Left renal pelvis (tissue), 4 donors: ENCODE measurements around the gene DAB2IP. TPM values are rescaled to one million over a fixed set of nuclear protein-coding genes. Genes with fewer than 3 reads are reported as not detected.

ENCODE experiments used
- DNase-seq, 4 donors: peaks; one replicate each; pipeline ENCODE4 v3.0.0-alpha.2; 2013; ENCODE audit warnings: low read depth in 4 of 4, low spot score in 3 of 4
- polyA plus RNA-seq, 4 donors: library from polyadenylated mRNA; unstranded; fragments of 120-200 nt; gene quantifications; one replicate each; pipeline ENCODE4 v1.2.1, GENCODE V29; 2013; ENCODE audit not compliant: insufficient read length in 4 of 4

The DAB2IP gene
- polyA plus RNA-seq, 4 donors = 33.4 to 43.9 (median 39.6) TPM

DNA sequence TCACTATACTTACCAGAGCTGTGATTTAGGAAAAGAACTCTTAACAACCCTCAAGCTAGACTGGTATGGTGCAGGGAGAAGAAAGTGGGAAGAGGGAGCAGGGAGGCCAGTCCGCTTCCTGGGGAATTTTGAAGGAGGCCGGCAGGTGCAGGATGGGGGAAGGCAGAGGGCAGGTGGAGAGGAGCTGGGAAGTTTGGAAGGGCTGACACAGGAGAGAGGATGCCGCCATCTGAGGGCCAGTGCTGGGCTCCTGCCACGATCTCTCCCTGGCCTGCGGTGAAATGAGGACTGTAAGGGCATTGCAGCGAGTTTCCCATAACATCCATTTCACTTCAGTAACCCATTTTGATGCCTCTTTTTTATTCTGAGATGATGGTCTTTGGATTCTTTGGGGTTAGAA, 8.9 kb downstream of the DAB2IP start:
- DNase-seq = no peak

DNA sequence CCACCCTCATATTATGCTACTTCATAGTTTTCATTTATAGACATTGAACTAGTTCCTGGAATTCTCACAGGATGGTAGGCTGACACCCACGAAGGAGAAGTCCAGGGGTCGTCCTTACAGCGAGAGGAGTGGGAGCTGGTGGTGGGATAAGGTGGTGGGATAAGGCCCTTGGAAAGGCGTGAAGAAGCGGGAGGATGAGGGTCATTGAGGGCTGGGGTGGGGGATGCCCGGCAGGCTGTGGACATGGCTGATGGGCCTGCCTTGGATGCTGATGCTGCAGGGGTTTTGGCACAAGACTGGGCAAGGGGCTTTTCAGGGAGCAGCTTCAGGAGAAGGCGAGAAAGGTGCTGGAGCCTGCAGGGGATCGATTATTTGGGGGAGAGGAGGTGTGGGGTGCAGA, 9.4 kb downstream of the DAB2IP start:
- no peak for DNase-seq

DNA sequence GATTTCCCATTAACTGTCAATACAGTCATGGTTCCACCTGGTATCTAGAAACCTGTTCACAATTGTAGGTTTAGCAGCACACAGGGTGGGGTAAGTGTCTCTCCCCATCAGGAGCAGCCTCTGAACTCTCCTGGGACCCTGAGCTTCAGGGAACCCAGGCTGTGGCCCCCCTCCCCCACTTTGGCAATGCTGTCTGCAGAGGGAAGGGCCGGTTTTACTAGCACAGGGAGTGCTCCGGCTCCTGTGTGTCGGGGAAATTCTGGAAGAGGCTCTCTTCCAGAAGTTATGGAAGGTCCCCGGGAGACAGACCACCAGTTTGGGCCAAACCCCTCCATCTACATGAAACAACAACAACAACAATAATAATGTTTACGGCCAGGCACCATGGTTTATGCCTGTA, 9.9 kb downstream of the DAB2IP start:
- DNase-seq = no peak

GRCh38 chr9:121662359-121662758, 10.9 kb downstream of the DAB2IP start:
- no peak for DNase-seq

DNA sequence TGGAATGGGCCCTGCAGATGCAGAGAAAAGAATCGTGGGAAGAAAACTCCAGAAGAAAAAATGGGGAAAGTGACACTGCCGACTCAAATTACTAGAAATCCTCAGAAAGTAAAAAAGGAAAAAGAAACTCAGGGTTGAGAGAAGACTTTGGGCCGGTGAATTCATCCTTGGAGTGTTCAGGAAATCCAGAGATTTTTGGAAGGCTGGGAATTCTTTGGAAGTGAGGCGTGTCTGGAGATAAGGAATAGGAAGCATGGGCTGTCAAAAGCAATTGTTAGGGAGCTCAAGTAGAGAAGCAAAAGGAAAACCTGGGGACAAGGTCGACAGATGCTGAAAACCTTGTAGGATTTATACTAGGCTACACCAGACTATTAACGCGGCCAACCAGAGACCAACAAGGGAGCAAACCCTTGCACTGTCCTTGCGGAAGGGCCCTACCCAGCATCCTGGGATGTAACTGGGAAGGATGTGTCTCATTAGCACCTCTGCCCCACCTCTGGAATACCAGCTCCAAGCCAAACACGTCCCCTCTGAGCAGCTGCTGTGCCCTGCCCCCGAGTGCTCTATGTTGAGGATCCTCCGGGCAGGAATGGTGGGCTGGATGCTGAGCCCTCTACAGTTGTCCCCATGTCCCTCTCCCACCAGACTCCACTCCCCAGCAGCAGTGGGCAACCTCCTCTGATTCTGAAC, 11.6 kb downstream of the DAB2IP start:
- DNase-seq = no peak

DNA sequence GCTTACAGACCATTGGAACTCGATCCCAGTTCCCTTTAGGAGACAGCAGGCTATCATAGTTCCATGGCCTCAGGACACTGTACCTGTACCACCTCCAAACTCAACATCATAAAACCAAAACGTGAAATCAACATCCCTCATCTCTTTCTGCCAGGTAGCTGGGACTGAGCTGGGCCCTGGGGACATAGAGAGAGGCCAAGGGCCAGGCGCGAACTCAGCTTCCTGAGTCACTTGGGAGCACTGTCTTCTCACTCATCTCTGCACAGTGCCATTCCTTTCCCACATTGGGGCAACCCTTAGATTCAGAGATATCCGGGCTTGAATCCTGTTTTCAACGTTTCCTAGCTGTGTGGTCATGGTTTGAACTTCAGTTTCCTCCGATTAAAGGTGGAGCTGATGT, 12.2 kb downstream of the DAB2IP start:
- DNase-seq = no peak

DNA sequence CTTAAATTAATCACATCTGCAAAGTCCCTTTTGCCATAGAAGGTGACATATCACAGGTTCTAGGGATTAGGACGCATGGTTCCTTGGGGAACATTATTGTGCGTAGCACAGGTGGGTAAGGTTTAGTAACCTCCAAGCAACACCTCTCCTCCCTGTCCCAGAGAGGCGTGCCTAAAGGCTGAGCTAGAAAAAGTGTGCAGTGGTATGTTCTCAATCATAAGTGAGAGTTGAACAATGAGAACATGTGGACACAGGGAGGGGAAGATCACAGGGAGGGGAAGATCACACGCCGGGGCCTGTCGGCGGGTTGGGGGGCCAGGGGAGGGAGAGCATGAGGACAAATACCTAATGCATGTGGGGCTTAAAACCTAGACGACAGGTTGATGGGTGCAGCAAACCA, 14.9 kb downstream of the DAB2IP start:
- no peak for DNase-seq

DNA sequence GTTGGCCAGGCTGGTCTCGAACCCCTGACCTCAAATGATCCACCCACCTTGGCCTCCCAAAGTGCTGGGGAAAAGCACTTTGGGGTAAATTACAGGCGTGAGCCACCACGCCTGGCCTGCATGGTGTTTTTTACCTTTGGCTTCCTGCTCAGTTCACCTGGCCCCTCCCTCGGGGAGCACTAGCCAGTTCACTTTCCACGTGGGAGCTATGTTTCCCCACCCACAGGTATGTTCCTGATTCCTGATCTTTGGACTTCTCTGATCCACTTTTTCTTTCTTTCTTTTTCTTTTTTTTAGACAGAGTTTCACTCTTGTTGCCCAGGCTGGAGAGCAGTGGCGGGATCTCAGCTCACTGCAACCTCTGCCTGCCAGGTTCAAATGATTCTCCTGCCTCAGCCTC, 15.8 kb downstream of the DAB2IP start:
- DNase-seq = no peak

DNA sequence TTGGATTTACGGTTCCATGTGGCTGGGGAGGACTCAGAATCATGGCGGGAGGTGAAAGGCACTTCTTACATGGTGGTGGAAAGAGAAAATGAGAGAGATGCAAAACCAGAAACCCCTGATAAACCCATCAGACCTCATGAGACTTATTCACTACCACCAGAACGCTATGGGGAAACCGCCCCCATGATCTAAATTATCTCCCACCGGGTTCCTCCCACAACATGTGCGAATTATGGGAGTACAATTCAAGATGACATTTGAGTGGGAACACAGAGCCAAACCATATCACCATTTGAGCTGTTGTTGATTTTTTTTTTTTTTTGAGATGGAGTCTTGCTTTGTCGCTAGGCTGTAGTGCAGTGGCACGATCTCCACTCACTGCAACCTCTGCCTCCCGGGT, 16.5 kb downstream of the DAB2IP start:
- no peak for DNase-seq

DNA sequence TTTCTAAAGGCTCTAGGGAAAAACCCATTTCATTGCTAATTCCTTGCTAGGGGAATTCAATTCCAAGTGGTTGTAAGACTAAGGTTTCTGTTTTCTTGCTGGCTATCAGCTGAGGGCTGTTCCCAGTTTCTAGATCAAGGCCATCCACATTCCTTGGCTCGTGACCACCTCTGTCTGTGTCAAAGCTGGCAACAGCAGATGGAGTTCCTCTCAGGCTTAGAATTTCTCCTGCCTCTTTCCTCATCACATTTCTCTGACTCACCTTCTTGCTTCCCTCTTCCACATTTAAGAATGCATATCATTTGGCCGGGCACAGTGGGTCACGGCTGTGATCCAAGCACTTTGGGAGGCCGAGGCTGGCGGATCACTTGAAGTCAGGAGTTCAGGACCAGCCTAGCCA, 19.0 kb downstream of the DAB2IP start:
- DNase-seq = no peak

DNA sequence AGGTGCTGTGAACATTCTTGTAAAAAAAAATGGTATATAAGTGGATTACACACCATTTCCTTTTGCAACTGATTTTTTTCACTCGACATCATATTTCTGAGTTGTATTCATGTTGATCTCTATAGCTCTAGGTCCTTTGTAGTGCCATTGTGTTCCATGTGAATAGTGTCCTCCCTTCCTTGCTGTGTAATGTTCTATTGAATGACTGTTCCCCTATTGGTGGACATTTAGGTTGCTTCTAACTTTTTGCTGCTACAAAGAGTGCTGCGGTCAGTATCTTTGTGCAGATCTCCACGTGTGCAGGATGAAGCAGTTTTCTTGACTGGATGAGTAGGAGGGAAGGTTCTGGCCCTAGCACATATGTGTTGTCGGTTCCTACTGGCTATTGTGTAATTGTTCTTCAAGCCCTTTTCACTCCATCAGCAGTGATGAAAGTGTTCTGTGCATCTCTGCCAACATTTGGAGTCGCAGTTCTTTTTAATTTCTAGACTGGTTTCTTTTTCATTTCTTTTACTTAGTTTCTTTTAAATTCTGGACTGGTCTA, 20.2 kb downstream of the DAB2IP start:
- DNase-seq = no peak

DNA sequence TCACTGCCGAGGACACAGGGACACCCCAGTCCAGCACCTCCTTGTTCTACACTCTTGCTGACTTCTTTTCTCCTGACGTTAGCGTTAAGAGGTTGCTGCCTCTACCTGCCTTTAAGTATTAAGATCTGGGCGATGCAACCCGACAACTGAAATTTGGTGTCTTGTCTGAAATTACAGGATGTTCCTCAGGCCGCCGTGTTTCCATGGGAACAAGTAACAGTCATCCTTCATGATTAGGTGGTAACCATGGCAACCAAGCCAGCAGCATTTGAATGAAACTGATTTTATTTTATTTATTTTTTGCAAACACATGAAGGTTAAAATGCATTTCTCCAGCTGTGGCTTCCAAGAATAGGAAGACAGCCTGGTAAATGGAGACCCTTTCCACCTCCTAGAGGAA, 20.8 kb downstream of the DAB2IP start:
- no peak for DNase-seq

GRCh38 chr9:121672986-121673385, 21.6 kb downstream of the DAB2IP start:
- DNase-seq = no peak

- no peak for DNase-seq
These were observed 22.1 kb downstream of the DAB2IP start for GRCh38 chr9:121673576-121673975.

- DNase-seq = no peak
These were observed 22.6 kb downstream of the DAB2IP start for GRCh38 chr9:121674017-121674416.

DNA sequence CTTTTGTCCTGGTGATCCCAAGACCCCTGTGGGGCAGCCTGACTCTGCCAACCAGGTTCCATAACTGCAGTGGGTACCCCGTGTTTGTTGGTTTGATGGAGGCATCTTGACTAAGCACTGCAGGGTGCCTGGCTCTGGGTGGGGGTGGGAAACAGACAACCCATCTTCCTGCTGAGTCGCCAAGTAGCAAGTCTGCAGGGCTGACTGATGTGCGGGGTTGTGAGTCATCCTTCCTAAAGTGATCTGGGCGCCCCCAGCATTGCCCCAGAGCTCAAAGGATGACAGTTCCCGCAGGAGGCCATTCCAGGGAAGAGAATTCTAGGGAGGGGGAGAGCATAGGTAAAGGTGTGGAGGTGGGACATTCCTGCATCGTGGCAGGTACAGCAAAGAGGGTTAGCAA, 23.5 kb downstream of the DAB2IP start:
- DNase-seq = no peak

- DNase-seq = no peak
These were observed 23.9 kb downstream of the DAB2IP start for GRCh38 chr9:121675381-121675780.

GRCh38 chr9:121675969-121676822, 24.8 kb downstream of the DAB2IP start:
- no peak for DNase-seq

- DNase-seq = no peak
These were observed 25.5 kb downstream of the DAB2IP start for GRCh38 chr9:121676926-121677325.

GRCh38 chr9:121678501-121679022, 27.1 kb downstream of the DAB2IP start:
- DNase-seq = no peak

DNA sequence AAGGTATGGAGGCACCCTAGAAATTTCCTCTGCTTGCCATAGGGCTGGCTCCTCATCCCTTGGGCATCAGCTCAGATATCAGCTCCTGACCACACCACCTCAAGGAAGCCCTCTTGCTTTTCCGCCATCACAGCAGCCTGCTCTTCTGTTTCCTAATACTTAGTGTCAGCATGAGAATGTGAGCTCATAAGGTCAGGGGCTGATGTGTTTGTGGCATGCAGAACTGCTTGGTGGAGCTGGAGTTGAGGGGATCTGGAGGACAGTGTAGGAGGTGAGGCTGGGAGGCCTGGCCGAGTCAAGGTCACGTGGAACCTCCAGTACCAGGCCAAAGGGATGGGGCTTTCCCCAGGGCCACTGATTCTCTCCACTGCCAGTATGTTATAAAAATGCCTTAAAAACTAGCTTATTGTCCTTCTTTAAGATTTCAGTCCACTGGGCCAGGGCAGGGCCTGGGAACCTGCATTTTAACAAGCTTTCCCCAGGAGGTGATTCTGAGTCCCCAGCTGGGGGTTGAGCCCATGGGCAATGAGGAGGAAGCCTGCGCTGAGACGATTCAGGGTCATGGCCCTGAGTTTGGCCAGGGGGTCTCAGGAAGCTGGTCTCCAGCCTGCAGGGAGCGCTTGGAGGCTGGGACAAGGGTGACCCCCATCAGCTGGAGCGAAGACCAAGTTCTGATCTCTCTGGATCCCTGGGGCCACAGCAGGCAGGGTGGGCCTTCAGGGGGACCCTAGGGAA, 28.6 kb downstream of the DAB2IP start:
- DNase-seq = no peak
